Neural cell (in vitro differentiated cells): ENCODE measurements around the gene TMEM89. TPM values are rescaled to one million over a fixed set of nuclear protein-coding genes. Genes with fewer than 3 reads are reported as not detected.

Source experiments
- H2AFZ ChIP-seq: fragments of 200-600, 300-800 bp; sonication (generic), shearing (Covaris generic); 2 replicates; pipeline ENCODE4 v1.6.0; 2014; ENCODE audit warnings: low read depth, mild to moderate bottlenecking, antibody characterized with exemption, low read length, moderate library complexity
- H3F3A ChIP-seq: fragments of 200-600 bp; shearing (Covaris generic); 2 replicates; pipeline ENCODE4 v1.6.1; 2016; ENCODE audit warnings: mild to moderate bottlenecking, moderate library complexity, mixed read lengths, antibody characterized with exemption, low read length; ENCODE audit not compliant: insufficient read depth, poor library complexity, severe bottlenecking
- H3K27ac ChIP-seq: fragments of 200-600, 300-800 bp; sonication (generic), shearing (Covaris generic); 2 replicates; pipeline ENCODE4 v1.5.1; 2014; ENCODE audit warnings: mild to moderate bottlenecking, low read length, moderate library complexity
- H3K27me3 ChIP-seq: fragments of 300-800, 200-600 bp; sonication (generic), shearing (Covaris generic); 2 replicates; pipeline ENCODE4 v1.6.0; 2014; ENCODE audit warnings: mild to moderate bottlenecking, low read depth, low read length, moderate library complexity; ENCODE audit not compliant: insufficient read depth
- H3K36me3 ChIP-seq: fragments of 300-800, 200-600 bp; sonication (generic), shearing (Covaris generic); 2 replicates; pipeline ENCODE4 v1.5.1; 2014; ENCODE audit warnings: mild to moderate bottlenecking, antibody characterized with exemption, low read length, moderate library complexity; ENCODE audit not compliant: insufficient read depth
- H3K4me2 ChIP-seq: fragments of 300-800, 200-600 bp; sonication (generic), shearing (Covaris generic); 2 replicates; pipeline ENCODE4 v1.6.0; 2014; ENCODE audit warnings: mild to moderate bottlenecking, low read length
- H3K4me3 ChIP-seq: fragments of 300-800, 200-600 bp; sonication (generic), shearing (Covaris generic); 2 replicates; pipeline ENCODE4 v1.5.1; 2014; ENCODE audit warnings: mild to moderate bottlenecking, low read length, moderate library complexity
- H3K79me2 ChIP-seq: fragments of 200-600 bp; shearing (Covaris generic); replicated peaks from 2 replicates; pipeline ENCODE4 v1.6.0; 2014; ENCODE audit warnings: mild to moderate bottlenecking, low read length, moderate library complexity; ENCODE audit not compliant: insufficient read depth
- H3K9ac ChIP-seq: fragments of 300-800, 200-600 bp; sonication (generic), shearing (Covaris generic); 2 replicates; pipeline ENCODE4 v1.6.1; 2016; ENCODE audit warnings: mild to moderate bottlenecking, low read length, mixed read lengths
- H3K9me2 ChIP-seq: fragments of 200-600 bp; shearing (Covaris generic); 2 replicates; pipeline ENCODE4 v1.6.1; 2016; ENCODE audit warnings: mild to moderate bottlenecking, low read length, mixed read lengths; ENCODE audit not compliant: insufficient read depth
- H3K9me3 ChIP-seq: fragments of 200-600, 300-800 bp; sonication (generic), shearing (Covaris generic); 2 replicates; pipeline ENCODE4 v1.6.1; 2016; ENCODE audit warnings: mild to moderate bottlenecking, mixed run types, low read length, moderate library complexity, mixed read lengths
- H4K20me1 ChIP-seq: fragments of 200-600 bp; shearing (Covaris generic); 2 replicates; pipeline ENCODE4 v1.6.1; 2016; ENCODE audit warnings: mild to moderate bottlenecking, mixed run types; ENCODE audit not compliant: insufficient read depth
- CTCF ChIP-seq: fragments of 450-650 bp; IDR thresholded peaks from 2 replicates; pipeline ENCODE4 v1.5.1; 2014; ENCODE audit warnings: antibody characterized with exemption, mild to moderate bottlenecking, moderate library complexity; ENCODE audit not compliant: poor library complexity, severe bottlenecking
- EP300 ChIP-seq: fragments of 450-650 bp; conservative IDR thresholded peaks from 2 replicates; pipeline ENCODE4 v1.6.1; 2014; ENCODE audit warnings: antibody characterized with exemption, mild to moderate bottlenecking, moderate library complexity; ENCODE audit not compliant: poor library complexity, severe bottlenecking
- EZH2 ChIP-seq: fragments of 200-600, 300-800 bp; shearing (Covaris generic), sonication (generic); IDR thresholded peaks from 2 replicates; pipeline ENCODE4 v1.6.1; 2014; ENCODE audit warnings: antibody characterized with exemption, low read length, borderline replicate concordance, mild to moderate bottlenecking; ENCODE audit not compliant: insufficient read depth, poor library complexity, severe bottlenecking
- MXI1 ChIP-seq: fragments of 450-650 bp; conservative IDR thresholded peaks from 2 replicates; pipeline ENCODE4 v1.6.1; 2014; ENCODE audit warnings: antibody characterized with exemption, mild to moderate bottlenecking; ENCODE audit not compliant: poor library complexity, severe bottlenecking
- POLR2AphosphoS5 ChIP-seq: IDR thresholded peaks from 2 replicates; pipeline ENCODE4 v1.6.1; 2012
- RAD21 ChIP-seq: fragments of 450-650 bp; conservative IDR thresholded peaks from 2 replicates; pipeline ENCODE4 v1.6.1; 2014; ENCODE audit warnings: antibody characterized with exemption, mild to moderate bottlenecking, moderate library complexity
- REST ChIP-seq: IDR thresholded peaks from 2 replicates; pipeline ENCODE4 v1.6.1; 2012; ENCODE audit warnings: borderline replicate concordance
- SMC3 ChIP-seq: fragments of 450-650 bp; conservative IDR thresholded peaks from 2 replicates; pipeline ENCODE4 v1.6.1; 2014; ENCODE audit warnings: antibody characterized with exemption, mild to moderate bottlenecking, moderate library complexity; ENCODE audit not compliant: poor library complexity
- TAF1 ChIP-seq: IDR thresholded peaks from 2 replicates; pipeline ENCODE4 v1.6.1; 2012; ENCODE audit warnings: low read depth
- polyA plus RNA-seq: library from polyadenylated mRNA; depleted of rRNA; stranded (reverse); fragments of >200 nt; gene quantifications from 2 replicates; pipeline ENCODE4 v1.2.3, GENCODE V29; 2014

TMEM89 gene
- polyA plus RNA-seq, 1 donor from 2014 or later = 0.52 TPM

GRCh38 chr3:48628277-48629017, 6.9 kb upstream of the TMEM89 start:
- Histone ChIP-seq H3K27me3 (no peaks in the 10 kb centered on the region), H3K4me2 (no peak overlapping the region), H3F3A (no peaks in the 10 kb centered on the region), H3K9me3 (no peaks in the 10 kb centered on the region), H3K36me3 (no peaks in the 10 kb centered on the region), H3K27ac (no peak overlapping the region), H4K20me1 (no peaks in the 10 kb centered on the region), H3K9me2 (no peaks in the 10 kb centered on the region), H3K4me3 (no peak overlapping the region), H3K79me2 (no peaks in the 10 kb centered on the region), H2AFZ (no peak overlapping the region), H3K9ac (no peak overlapping the region)
- TF ChIP-seq RAD21 = no peak
- no peak for TF ChIP-seq SMC3
- TF ChIP-seq REST = no peak
- TF ChIP-seq EZH2 = no peak
- TF ChIP-seq TAF1 = no peak
- no peak for TF ChIP-seq MXI1
- TF ChIP-seq POLR2AphosphoS5 = no peak
- no peak for TF ChIP-seq CTCF
- TF ChIP-seq EP300 = no peak

- no peak overlapping the region for H3K4me3 ChIP-seq
- H3K27me3 ChIP-seq = no peaks in the 10 kb centered on the region
- no peaks in the 10 kb centered on the region for H3K9me2 ChIP-seq
- no peak for TF ChIP-seq POLR2AphosphoS5
- TF ChIP-seq CTCF = no peak
- TF ChIP-seq REST = no peak
- TF ChIP-seq SMC3 = no peak
- no peak for TF ChIP-seq TAF1
- TF ChIP-seq RAD21 = no peak
- TF ChIP-seq EP300 = no peak
- no peak for TF ChIP-seq MXI1
- no peak for TF ChIP-seq EZH2
- H4K20me1 ChIP-seq = no peaks in the 10 kb centered on the region
- H3K9me3 ChIP-seq = no peaks in the 10 kb centered on the region
- no peaks in the 10 kb centered on the region for H3K36me3 ChIP-seq
- no peak overlapping the region for H3K9ac ChIP-seq
- no peak overlapping the region for H2AFZ ChIP-seq
- H3F3A ChIP-seq = no peaks in the 10 kb centered on the region
- H3K27ac ChIP-seq = no peak overlapping the region
- no peaks in the 10 kb centered on the region for H3K79me2 ChIP-seq
- no peak overlapping the region for H3K4me2 ChIP-seq
These were observed 4.0 kb upstream of the TMEM89 start for GRCh38 chr3:48625600-48625999.
